HG02884 (cell line): ENCODE results near the gene STRADA.
A peak's percentile ranks its signal among the peaks of the same experiment; 100 is the strongest.

Experiments used
- ATAC-seq: cut with Tn5 transposase; IDR thresholded peaks from one replicate; pipeline ENCODE4 v1.9.1; 2021; ENCODE audit warnings: mild to moderate bottlenecking, moderate library complexity; ENCODE audit not compliant: unreplicated experiment

Gene STRADA, protein sequence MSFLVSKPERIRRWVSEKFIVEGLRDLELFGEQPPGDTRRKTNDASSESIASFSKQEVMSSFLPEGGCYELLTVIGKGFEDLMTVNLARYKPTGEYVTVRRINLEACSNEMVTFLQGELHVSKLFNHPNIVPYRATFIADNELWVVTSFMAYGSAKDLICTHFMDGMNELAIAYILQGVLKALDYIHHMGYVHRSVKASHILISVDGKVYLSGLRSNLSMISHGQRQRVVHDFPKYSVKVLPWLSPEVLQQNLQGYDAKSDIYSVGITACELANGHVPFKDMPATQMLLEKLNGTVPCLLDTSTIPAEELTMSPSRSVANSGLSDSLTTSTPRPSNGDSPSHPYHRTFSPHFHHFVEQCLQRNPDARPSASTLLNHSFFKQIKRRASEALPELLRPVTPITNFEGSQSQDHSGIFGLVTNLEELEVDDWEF

DNA sequence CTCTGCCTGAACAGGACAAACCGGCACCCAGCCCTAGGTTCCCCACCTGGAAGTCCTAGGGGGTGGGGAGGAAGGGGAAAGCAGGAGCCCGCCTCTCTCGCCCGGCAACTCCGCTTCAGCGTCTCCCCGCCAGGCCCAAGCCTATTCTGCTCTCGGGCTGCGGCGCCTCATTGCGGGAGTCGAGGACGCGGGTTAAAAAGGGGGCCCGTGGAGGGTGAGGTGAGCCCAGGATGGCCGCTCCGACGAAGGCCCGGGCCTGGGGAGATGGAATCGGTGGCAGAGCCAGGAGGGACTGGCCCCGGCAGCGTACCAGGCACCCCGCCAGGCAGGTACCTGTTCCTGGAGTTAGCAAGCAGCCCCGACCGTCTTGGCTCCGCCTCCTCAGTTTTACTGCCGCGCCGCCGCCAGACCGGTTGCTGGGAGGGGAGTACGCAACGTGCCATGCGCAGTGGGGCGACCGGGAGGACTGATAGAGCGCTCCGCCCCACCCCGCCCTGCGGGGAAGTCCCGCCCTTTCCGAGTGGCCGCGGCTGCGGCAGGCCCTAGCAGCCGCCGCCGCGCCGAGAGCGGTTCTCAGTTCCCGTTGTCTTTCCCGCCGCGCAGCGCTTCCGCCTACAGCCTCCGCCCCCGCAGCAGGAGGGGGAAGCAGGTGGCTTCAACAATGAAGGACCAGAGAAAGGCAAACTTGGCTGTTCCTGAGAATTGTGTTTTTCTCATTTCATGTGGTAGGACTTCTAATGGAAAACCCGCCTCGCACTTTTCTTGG, at the start of gene STRADA:
Gene STRADA (minus strand): TSS at position 392 of the 766 bp plus-strand sequence. CDS start 13,430 bp downstream, outside the sequence.
- peak; percentile 84 for ATAC-seq

DNA sequence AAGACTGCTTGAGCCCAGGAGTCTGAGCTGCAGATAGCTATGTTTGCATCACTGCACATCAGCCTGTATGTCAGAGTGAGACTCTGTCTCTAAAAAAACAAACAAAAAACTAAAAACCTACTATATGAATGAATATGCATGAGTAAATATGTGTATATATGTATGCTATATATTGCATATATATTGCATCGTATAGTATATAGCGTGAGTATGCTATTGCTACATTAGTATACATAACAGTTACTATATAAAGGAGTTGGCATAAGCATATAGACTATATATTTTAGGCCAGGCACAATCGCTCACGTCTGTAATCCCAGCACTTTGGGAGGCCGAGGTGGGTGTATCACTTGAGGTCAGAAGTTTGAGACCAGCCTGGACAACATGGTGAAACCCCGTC, 48.5 kb upstream of the STRADA start:
- ATAC-seq: no peak

DNA sequence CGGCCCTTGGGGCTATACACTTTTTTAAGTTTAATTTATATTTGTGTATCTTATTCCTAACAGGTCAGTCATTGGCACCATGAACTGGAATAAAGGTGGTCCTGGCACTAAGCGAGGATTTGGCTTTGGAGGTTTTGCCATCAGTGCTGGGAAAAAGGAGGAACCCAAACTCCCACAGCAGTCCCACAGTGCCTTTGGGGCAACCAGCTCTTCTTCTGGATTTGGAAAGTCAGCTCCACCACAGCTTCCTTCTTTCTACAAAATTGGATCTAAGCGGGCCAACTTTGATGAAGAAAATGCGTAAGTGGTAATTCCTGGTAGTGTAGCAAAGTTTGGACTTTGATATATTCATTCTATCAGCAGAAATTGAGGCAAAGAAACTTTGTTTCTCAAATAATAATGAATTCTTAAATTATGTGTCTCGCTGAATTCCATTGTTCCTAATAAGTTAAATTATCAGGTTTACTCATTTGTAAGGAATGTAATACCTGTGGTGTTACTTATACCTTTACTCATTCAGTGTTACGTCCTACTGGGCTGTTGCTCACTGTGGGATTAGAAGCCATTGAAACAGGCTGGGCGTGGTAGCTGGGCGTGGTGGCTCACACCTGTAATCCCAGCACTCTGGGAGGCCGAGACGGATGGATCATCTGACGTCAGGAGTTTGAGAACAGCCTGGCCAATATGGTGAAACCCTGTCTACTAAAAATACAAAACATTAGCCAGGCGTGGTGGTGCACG, 45.5 kb upstream of the STRADA start:
- no peak for ATAC-seq

DNA sequence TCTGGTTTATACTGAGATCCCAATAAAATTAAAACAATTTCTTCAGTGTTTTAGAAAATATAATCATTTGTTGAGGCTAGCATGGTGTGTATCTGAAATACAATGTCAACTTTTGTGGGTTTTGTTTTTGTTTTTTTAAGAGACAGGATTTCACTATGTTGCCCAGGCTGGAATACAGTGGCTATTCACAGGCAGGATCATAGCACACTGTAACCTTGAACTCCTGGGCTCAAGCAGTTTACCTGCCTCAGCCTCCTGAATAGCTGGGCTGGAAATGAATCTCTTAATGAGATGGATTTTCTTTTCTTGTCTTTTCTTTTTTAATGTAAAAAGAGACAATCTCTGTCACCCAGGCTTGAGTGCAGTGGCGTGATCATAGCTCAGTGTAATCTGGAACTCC, 44.5 kb upstream of the STRADA start:
- no peak for ATAC-seq

DNA sequence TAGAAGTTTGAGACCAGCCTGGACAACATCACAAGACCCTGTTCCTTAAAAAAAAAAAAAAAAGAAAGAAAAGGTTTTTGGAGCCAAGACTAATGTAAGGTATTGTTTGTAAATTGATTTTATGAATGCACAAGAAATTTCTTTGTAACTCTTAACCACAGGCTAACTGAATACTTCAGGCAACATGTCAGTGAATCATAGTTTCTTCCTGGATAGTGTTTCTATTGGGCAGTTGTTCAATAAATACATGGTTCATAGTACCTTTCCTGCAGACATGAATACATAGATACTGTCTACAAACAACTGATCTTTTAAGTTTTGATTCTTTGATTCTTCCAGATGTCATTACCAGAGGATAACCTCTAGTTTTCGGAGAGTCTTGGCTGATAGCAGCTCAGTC, 44.0 kb upstream of the STRADA start:
- no peak for ATAC-seq

DNA sequence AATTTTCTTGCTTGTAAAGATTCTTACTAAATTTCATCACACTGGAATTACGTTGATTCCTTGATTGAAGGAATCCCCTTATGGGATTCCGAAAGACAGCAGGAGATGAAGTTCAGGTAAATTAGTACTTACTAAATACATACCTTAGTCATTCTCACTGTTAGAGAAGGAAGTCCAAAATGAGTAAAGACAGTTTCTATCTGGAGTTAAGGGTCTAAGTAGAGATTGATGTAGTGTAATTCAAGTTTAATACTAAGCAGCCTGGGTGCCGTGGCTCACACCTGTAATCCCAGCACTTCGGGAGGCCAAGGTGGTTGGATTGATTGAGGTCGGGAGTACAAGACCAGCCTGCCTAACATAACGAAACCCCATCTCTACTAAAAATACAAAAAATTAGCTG, 41.9 kb upstream of the STRADA start:
- ATAC-seq: no peak

DNA sequence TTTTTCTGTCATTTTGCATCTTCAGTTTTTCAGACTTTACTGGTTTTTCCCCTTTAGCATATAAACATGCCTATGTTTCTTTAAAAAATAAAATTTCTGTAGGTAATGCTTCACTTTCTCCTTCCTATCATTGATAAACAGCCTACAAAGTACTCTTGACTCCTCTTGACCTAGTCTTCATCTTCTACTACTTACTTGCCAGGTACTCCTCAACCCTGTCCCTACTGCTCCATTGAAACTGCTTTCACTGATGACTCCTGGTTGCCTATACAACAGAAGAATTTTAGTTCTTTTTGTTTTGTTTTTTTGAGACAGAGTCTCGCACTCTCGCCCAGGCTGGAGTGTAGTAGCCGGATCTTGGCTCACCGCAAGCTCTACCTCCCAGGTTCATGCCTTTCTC, 39.3 kb upstream of the STRADA start:
- ATAC-seq: no peak

DNA sequence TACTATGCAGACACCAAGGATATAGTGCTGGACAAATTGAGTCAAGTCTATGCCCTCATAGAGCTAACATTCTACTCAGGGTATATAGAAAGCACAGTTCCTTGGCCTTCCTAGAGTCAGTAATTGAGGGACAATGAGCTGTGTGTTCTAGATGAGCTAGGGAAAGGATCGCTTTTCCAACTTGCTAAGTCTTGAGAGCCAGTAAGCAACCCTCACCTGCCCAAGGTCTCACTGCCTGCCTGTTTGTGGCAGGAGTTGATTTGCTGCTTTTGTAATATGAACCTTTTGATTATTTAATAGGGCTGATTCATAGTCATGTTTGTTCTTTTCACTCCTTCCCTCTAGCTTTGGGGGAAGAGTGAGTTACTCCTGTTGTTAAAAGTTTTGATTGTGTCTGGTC, 38.9 kb upstream of the STRADA start:
- ATAC-seq: no peak

DNA sequence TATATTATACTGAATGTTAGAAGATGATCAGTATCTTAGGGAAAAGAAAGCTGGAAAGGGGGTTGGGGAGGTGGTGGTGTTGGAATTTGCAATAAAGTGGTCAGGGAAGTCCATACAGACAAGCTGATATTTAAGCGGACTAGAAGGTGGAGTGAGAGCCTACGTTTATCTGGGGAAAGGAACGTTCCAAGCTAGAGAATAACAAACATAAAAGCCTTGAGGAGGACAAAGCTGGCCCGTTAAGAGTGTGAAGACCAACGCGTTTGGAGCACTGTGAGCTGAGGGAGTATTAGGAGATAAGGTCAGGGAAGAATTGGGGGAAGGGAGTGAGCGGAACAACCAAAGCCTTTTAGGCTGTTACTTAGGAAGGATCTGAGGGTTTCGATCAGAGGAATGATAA, 33.8 kb upstream of the STRADA start:
- ATAC-seq: no peak

DNA sequence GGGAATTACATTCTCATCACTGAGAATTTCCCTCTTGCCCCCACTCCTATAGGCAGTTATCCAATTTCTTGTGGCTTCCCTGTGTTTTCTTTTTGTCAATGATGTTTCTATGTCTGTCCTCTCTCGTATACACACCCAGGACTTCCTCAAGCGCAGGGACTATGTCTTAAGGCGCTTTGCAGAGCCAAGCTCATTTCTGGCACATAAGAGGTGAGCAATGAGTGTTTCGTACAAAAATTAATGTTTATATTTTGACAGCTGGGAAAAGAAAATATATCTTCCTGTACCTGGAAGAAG, 33.3 kb upstream of the STRADA start:
- no peak for ATAC-seq

DNA sequence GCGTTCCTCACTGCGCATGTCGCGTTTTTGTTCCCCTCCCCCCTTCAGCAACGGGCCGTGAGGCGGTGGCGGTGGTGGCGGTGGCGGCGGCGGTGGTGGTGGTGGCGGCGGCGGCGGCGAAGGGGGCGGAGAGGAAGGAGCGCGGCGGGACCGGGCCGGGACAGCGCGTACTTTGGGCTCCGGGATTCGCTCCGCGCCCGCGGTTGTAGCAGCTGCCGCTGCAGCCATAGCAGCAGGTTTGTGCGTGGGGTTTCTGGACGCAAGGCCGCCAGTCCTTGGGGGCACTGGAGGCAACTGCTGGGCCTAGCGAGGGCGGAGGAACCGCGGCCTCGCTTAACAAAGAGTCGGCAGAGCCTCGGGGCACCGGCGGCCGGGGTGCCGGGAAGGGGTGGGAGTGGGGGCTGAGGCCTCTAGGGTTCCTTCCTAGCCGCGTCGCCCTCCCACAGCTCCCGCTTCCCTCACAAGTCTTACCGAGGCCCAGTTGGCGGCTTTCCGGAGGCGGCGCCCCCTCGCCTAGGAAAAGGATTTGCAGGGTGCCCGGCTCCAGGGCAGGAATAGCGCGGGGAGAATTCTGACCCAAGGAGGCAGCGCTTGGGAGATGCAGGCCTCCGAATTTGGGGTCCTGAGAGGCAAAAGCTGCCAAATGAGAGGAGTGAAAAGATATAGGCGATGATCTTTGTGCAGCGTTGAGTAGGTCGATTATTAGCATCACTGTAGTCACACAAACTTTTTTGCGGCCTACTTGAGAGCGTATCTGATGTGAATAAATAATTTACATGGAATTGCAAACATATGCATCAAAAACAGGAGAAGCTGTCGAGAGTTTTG, 32.8 kb upstream of the STRADA start, which contains the start of gene DDX42:
Gene DDX42 (plus strand): TSS at position 30 of the 828 bp plus-strand sequence. CDS start 12,880 bp downstream, outside the sequence.
- peak; percentile 2 for ATAC-seq

DNA sequence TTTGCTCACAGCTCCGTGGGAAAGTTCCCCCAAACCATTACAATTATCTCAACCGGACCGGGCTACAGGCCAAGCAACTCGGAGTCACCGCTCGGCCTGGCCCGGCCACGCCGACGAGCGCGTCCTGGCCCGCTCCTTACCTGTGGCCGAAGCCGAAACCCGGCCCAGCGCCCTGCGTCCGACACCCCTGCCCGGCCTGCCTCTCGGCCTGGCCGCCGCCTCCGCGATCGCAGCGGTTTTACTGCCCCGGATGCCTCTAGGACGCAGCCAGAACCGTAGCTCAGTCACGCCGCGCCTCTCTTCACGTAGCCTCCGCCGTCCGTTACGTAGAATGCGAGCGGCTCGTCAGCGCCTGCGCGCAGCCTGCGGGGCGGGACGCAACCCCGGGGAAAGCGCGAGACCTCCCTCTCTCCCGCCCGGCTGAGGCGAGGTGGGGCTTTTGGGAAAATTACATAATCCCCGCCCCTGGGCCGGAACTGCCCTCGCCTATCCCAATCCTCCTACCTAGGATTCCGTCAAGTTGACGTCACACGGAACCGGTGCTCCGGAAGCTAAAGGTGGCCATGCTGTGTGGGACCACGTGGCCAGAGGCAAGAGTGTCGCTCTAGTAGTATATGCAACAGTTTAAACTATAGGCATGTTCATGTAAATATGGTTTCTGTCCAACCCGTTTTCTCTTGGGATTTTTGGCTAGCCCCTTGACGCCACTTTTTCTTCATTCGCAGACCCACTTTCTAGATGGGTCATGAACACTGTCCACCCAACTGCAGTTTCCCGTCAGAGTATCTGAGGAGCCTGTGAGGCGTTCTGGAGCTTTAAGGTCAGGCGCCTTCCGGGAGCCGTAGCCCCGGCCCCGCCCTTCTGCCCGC, 31.9 kb upstream of the STRADA start, which contains the start of gene CCDC47:
Gene CCDC47 (minus strand): TSS at position 326 of the 869 bp plus-strand sequence. CDS start 7,422 bp downstream, outside the sequence.
- peak; percentile 85 for ATAC-seq

DNA sequence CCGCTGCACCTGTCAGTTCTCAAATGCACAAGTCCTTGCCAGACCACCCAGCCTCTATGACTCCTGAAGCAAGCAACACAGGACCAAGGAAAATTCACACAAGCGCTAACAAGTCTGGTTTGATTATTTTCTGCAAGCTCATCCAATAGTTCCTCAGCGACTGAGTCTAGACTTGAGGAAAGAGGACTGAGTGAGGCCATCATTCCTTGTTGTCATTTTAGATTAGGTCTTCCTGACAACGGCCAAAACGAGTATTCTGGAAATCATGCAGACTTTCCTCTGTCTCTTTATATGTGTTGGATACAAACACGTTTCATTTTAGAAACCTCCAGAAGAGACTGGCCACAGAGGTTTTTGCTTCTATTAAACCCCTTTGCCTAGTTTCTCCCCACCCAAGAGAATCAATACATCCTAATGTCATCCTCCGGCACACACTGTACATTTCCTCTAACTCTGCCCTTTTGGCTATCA, 31.2 kb upstream of the STRADA start:
- ATAC-seq: no peak

DNA sequence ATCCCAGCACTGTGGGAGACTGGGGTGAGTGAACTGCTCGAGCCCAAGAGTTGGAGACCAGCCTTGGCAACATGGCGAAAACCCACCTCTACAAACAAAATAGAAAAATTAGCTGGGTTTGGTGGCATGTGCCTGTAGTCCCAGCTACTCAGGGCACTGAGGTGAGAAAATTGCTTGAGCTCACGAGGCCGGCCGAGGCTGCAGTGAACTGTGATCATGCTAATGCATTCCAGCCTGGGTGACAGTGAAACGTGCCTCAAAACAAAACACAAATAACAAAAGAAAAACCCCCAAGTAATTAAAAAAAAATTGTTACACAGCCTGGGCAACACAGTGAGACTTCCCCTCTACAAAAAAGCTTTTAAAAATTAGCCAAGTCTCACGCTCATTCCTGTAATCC, 26.8 kb upstream of the STRADA start:
- no peak for ATAC-seq

DNA sequence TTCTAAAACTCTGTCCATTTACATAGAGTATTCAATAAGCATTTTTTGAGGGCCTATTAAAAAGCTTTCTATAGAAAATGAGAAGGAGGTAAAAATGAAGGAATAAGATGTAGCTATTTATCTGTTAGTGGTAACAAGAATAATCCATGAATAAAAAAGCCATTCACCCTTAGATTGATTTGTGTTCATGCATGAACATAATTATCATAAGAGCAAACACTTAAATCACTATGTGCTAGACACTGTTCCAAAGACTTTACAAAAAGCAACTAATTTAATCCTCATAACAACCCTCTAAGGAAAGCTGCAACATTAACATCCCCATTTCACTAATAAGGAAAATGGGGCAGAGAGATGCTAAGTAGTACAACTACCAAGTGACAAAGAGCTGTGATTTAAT, 25.2 kb upstream of the STRADA start:
- ATAC-seq: no peak

DNA sequence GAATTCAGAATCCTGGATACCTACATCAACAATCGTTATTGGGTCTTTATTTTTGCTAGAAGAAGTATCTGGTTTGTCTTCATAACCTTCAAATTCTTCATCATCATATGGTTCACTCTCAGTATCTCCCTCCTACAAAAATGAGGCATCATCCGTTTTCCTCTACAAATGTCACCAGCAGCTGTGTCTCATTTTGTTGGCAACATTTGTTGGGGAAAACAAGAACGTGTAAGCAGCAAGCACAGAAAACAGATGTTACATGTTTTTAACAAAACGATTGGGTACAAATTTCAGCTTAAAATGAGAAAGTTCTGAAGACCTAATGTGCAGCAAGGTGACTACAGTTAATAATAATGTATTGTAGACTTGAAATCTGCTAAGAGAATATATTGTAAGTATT, 23.1 kb upstream of the STRADA start:
- no peak for ATAC-seq

DNA sequence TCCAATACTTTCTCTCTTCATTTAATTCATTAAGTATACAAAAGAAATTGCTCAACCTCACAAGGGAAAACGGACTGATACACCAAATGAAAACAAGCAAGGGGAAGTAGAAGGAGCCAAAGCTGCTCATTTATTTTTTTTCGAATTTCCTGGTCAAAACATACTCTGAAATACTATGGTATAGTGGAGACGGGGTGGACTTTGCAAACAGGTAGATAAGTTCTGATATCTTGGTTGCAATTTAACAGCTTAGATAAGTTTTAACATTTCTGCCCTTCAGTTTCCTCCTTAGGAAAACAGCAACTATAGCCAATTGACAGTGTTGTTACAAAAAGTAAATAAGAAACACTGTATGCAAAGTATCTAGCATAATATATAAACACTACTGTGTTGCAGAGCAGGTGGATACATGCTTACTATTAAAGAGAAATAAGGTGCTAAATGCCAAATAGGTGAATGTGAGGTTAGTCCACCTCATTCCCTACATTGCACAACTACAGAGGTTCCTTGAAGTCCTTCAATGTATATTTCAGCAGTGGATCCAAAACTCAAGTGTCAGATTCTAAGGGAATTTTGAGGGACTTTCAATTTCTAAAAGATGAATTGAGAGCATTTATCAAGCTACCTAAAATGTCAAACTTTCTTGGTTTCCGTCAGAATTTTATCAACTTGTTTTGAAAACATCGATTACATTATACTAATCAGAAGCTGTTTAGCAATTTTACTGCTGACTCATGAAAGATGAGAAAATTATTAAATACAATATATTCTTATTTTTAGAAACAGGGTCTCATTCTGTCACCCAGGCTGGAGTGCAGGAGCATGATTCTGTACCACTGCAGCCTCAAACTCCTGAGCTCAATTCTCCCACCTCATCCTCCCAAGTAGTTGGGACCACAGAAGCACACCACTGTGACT, 20.8 kb upstream of the STRADA start:
- ATAC-seq: no peak

DNA sequence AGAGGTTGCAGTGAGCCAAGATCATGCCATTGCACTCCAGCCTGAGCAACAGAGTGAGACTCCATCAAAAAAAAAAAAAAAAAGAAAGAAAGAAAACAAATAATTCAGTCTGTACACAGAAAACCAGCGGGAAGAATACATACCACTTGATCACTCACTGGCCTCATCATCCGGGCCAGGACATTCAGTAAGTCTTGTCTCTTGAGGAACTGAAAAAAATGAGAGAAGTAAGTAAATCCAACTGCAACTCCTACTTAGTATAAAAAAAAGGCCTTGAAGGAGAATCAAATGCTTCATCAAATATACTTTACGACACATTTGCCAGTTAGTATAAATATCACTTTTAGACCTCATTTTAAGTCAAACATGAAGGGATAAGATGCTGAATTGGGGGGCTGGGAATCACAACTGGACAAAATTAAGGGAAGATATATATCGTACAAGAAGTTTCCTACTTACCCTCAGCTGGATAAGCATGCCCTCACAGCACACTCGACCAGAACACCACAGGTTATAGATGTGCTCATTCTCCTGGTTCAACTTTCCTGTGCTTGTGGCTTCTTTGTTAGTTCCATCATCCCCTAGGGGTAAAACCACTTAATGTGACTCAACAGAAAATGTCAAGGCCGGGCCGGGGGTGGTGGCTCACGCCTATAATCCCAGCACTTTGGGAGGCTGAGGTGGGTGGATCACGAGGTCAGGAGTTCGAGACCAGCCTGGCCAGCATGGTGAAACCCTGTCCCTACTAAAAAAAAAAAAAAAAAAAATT, 19.4 kb upstream of the STRADA start:
- no peak for ATAC-seq
